GM12874 (cell line): ENCODE results near the gene PARS2.
A peak's percentile ranks its signal among the peaks of the same experiment; 100 is the strongest.

Source experiments
- TF ChIP-seq, protein P1 (sequence below): IDR thresholded peaks from 2 replicates; pipeline ENCODE4 v1.5.1; 2011; ENCODE audit warnings: low read depth, mild to moderate bottlenecking, control low read depth, low read length, moderate library complexity; ENCODE audit not compliant: insufficient read depth

The PARS2 gene

DNA sequence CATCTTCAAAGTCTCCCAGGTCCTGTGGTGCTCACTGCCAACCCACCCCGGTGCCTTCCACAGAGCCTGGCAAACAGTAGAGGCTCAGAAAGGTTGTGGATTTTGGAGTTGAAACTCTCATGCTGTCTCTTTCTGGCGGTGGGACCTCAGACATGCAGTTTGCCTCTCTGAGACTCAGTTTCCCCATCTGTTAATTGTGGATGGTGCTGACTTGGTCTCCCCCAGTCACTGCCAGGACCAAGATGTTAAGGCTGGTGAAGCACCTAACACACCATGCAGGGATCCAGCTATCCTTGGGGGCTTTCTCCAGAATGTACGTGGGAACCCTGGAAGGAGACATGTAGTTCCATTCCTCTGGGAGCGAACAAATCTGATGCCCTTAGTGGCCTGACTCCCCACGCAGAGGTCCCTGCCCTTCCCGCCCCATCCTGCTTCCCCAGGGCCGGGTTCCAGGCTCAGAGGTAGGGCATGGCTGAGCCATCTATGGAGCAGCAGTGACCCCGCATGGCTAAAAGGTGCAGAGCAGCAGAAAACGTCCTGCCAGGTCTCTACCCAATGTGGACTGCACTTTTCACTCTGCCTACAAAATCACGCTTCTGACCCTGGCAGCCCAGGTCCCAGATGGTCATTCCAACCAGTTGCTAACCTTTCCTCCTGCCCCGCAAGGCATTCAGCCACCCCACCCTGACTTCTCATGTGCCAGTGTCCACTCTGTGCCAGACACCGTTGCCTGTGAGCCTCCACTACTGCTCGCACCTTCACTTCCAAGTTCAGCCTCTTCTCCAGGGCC lies 46.0 kb upstream of the PARS2 start:
- TF ChIP-seq, protein P1, sequence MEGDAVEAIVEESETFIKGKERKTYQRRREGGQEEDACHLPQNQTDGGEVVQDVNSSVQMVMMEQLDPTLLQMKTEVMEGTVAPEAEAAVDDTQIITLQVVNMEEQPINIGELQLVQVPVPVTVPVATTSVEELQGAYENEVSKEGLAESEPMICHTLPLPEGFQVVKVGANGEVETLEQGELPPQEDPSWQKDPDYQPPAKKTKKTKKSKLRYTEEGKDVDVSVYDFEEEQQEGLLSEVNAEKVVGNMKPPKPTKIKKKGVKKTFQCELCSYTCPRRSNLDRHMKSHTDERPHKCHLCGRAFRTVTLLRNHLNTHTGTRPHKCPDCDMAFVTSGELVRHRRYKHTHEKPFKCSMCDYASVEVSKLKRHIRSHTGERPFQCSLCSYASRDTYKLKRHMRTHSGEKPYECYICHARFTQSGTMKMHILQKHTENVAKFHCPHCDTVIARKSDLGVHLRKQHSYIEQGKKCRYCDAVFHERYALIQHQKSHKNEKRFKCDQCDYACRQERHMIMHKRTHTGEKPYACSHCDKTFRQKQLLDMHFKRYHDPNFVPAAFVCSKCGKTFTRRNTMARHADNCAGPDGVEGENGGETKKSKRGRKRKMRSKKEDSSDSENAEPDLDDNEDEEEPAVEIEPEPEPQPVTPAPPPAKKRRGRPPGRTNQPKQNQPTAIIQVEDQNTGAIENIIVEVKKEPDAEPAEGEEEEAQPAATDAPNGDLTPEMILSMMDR, result peak; percentile 92

DNA sequence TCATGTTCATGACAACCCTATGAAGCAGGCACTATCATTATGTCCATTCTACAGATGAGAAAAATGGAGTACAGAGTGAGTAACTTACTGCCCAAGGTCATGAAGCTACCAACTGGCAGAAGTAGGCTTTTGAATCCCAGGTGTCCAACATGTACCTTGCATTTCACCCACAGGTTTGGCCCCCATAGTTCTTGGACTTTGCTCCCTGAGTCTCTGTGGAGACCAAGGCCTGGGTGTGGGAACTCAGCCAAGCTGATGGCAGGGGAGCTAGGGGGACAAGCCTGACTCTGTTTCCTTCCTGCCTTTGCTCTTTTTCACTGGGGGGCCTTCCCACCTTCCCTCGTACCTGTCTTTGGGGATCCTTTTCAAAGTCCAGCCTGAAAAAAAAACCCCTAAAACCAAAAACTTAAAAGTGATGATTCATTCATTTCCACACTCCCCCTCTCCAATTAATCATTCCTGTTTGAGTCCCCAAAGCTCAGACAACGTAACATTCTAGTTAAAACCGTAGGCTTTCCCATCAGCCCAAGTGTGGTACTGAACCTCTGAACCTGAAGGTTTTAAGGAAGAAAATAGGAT lies 45.3 kb upstream of the PARS2 start:
- TF ChIP-seq, protein P1, result no peak

GRCh38 chr1:54808443-54809207 lies 44.3 kb upstream of the PARS2 start:
- TF ChIP-seq, protein P1, result no peak

- TF ChIP-seq, protein P1, result no peak
These were observed 43.4 kb upstream of the PARS2 start for GRCh38 chr1:54807756-54808155.

DNA sequence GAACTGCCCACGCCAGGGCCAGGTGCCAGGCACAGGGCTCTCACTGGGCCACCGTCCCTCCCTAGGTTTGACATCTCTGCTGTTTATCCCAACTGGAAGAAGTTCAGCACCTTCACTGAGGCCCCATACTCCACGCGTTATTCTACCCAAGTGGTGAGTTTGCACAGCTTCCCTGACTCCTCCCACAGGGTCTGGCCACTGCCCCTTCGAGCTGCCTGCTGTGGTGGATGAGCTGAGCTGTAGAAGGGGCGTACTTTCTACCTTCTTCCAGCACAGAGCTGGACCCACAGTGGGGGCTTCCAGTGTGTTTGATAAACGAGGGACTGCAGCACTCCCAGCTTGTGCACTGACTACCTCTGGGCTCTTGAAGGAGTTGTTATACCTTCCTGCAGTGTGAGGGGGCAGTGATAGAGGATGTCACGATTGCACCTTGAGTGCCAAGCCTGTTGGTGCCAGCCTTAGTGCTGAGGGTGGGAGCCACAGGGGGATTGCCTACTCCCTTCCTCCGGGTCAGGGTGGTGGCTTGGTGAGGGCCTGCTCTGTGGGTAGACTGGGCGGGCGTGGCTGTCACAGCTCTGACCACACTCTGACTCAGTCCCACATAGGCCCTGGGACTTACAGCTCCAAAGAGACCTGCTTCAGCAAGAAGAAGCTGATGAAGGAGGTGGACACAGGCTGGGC lies 42.7 kb upstream of the PARS2 start:
- TF ChIP-seq, protein P1, result no peak

GRCh38 chr1:54805981-54806381 lies 41.7 kb upstream of the PARS2 start:
- TF ChIP-seq, protein P1, result no peak

GRCh38 chr1:54805466-54805865 lies 41.1 kb upstream of the PARS2 start:
- TF ChIP-seq, protein P1, result no peak
